Neural progenitor cell (in vitro differentiated cells): ENCODE measurements around the gene PSMC6. TPM values are rescaled to one million over a fixed set of nuclear protein-coding genes. Genes with fewer than 3 reads are reported as not detected.

ENCODE experiments used
- DNase-seq: peaks from one replicate; pipeline ENCODE4 v3.0.0-alpha.2; 2016; ENCODE audit warnings: low spot score
- H2AFZ ChIP-seq: fragments of 200-600 bp; sonication (generic); replicated peaks from 2 replicates; pipeline ENCODE4 v1.6.1; 2016; ENCODE audit warnings: antibody characterized with exemption
- H3F3A ChIP-seq: fragments of 200-600 bp; sonication (generic); 2 replicates; pipeline ENCODE4 v1.6.1; 2016; ENCODE audit warnings: antibody characterized with exemption, low read depth
- H3K27ac ChIP-seq: fragments of 200-600 bp; sonication (generic); 2 replicates; pipeline ENCODE4 v1.5.1; 2016; ENCODE audit warnings: mild to moderate bottlenecking
- H3K27me3 ChIP-seq: fragments of 200-600 bp; sonication (generic); 2 replicates; pipeline ENCODE4 v1.6.1; 2016; ENCODE audit warnings: mild to moderate bottlenecking, moderate library complexity
- H3K36me3 ChIP-seq: fragments of 200-600 bp; sonication (generic); 2 replicates; pipeline ENCODE4 v1.5.1; 2016
- H3K4me1 ChIP-seq: fragments of 200-600 bp; sonication (generic); 2 replicates; pipeline ENCODE4 v1.6.1; 2016; ENCODE audit warnings: mixed run types
- H3K4me2 ChIP-seq: fragments of 200-600 bp; sonication (generic); 2 replicates; pipeline ENCODE4 v1.6.1; 2016
- H3K4me3 ChIP-seq: fragments of 200-600 bp; sonication (generic); 2 replicates; pipeline ENCODE4 v1.5.1; 2016
- H3K79me2 ChIP-seq: fragments of 200-600 bp; sonication (generic); 2 replicates; pipeline ENCODE4 v1.6.1; 2016; ENCODE audit warnings: low read depth
- H3K9ac ChIP-seq: fragments of 200-600 bp; sonication (generic); 2 replicates; pipeline ENCODE4 v1.6.1; 2016
- H3K9me3 ChIP-seq: fragments of 200-600 bp; sonication (generic); 2 replicates; pipeline ENCODE4 v1.5.1; 2016; ENCODE audit warnings: low read depth
- H4K20me1 ChIP-seq: fragments of 200-600 bp; sonication (generic); 2 replicates; pipeline ENCODE4 v1.6.1; 2016; ENCODE audit warnings: low read depth
- H3K27ac Mint-ChIP-seq: 3 replicates; pipeline ENCODE4 v1.8.0; 2021; ENCODE audit warnings: mixed read lengths
- H3K27me3 Mint-ChIP-seq: 2 replicates; pipeline ENCODE4 v1.8.0; 2022; ENCODE audit warnings: low read depth, mild to moderate bottlenecking, inconsistent platforms, moderate library complexity, mixed read lengths; ENCODE audit not compliant: insufficient read depth
- H3K36me3 Mint-ChIP-seq: 3 replicates; pipeline ENCODE4 v1.8.0; 2021; ENCODE audit warnings: mixed read lengths
- H3K4me1 Mint-ChIP-seq: 3 replicates; pipeline ENCODE4 v1.8.0; 2021; ENCODE audit warnings: mixed read lengths
- H3K4me3 Mint-ChIP-seq: 3 replicates; pipeline ENCODE4 v1.8.0; 2021; ENCODE audit warnings: mild to moderate bottlenecking, moderate library complexity, mixed read lengths
- H3K9me3 Mint-ChIP-seq: 3 replicates; pipeline ENCODE4 v1.8.0; 2020; ENCODE audit warnings: mixed read lengths
- CTCF ChIP-seq: fragments of 200-600 bp; sonication (generic); IDR thresholded peaks from 2 replicates; pipeline ENCODE4 v1.5.1; 2017; ENCODE audit warnings: antibody characterized with exemption, mild to moderate bottlenecking
- EZH2 ChIP-seq: fragments of 200-600 bp; sonication (generic); IDR thresholded peaks from 2 replicates; pipeline ENCODE4 v1.6.1; 2017; ENCODE audit warnings: antibody characterized with exemption, mild to moderate bottlenecking, moderate library complexity
- EZH2phosphoT487 ChIP-seq: fragments of 200-600 bp; sonication (generic); IDR thresholded peaks from 2 replicates; pipeline ENCODE4 v1.6.1; 2017; ENCODE audit warnings: antibody characterized with exemption
- total RNA-seq: library from RNA; depleted of rRNA; stranded (reverse); fragments of >200 nt; gene quantifications from 2 replicates; pipeline ENCODE4 v1.2.3, GENCODE V29; 2015; ENCODE audit warnings: low replicate concordance

PSMC6 gene
- total RNA-seq, 1 donor from 2014 or later, result 265 TPM

- no peak overlapping the region for H3K27ac Mint-ChIP-seq
- TF ChIP-seq CTCF (no peak), EZH2 (no peak), EZH2phosphoT487 (no peak)
These were observed 22.6 kb downstream of the PSMC6 start for GRCh38 chr14:52729585-52729924.

GRCh38 chr14:52729925-52730708 lies 23.1 kb downstream of the PSMC6 start, which contains the start of gene STYX:
Gene STYX, plus strand, starts transcription at chr14:52730166. Its CDS starts 309 bp downstream, at chr14:52730475.
- Histone ChIP-seq H3K9ac (peak within 1 kb of the TSS; percentile 80), H3K9me3 (no peaks in the 10 kb centered on the region), H3K27ac (peak within 1 kb of the TSS; percentile 72), H3K27me3 (no peaks in the 10 kb centered on the region), H3K79me2 (peaks cover 62% of the 10 kb centered on the region), H4K20me1 (no peaks in the 10 kb centered on the region), H3F3A (peaks cover 47% of the 10 kb centered on the region), H3K4me1 (peaks cover 17% of the 10 kb centered on the region), H3K36me3 (peaks cover 14% of the 10 kb centered on the region), H2AFZ (peak within 1 kb of the TSS; percentile 48), H3K4me2 (peak within 1 kb of the TSS; percentile 93), H3K4me3 (peak within 1 kb of the TSS; percentile 90)
- peaks cover 2% of the 10 kb centered on the region for H3K9me3 Mint-ChIP-seq
- DNase-seq, result peak; percentile 100
- H3K27ac Mint-ChIP-seq, result peak within 1 kb of the TSS; percentile 89
- peaks cover 28% of the 10 kb centered on the region for H3K36me3 Mint-ChIP-seq
- peaks cover 13% of the 10 kb centered on the region for H3K4me1 Mint-ChIP-seq
- H3K27me3 Mint-ChIP-seq, result peaks cover 4% of the 10 kb centered on the region
- H3K4me3 Mint-ChIP-seq, result peak within 1 kb of the TSS; percentile 98
- TF ChIP-seq EZH2phosphoT487 (no peak), EZH2 (no peak), CTCF (peak; percentile 11)

More at GRCh38 chr14:52729585-52729924, 22.6 kb downstream of the PSMC6 start:
- H4K20me1 ChIP-seq, result no peaks in the 10 kb centered on the region
- Mint-ChIP-seq H3K27me3 (peaks cover 4% of the 10 kb centered on the region), H3K4me3 (peak overlapping the region; percentile 98), H3K4me1 (peaks cover 12% of the 10 kb centered on the region), H3K36me3 (peaks cover 27% of the 10 kb centered on the region), H3K9me3 (peaks cover 2% of the 10 kb centered on the region)
- no peak overlapping the region for H3K9ac ChIP-seq
- H3K4me3 ChIP-seq, result peak overlapping the region; percentile 37
- H3K36me3 ChIP-seq, result peaks cover 14% of the 10 kb centered on the region
- no peak overlapping the region for H3K27ac ChIP-seq
- no peaks in the 10 kb centered on the region for H3K9me3 ChIP-seq
- H3K4me1 ChIP-seq, result peaks cover 14% of the 10 kb centered on the region
- no peak for DNase-seq
- no peaks in the 10 kb centered on the region for H3K27me3 ChIP-seq
- H3F3A ChIP-seq, result peaks cover 43% of the 10 kb centered on the region
- H3K4me2 ChIP-seq, result peak overlapping the region; percentile 61
- peaks cover 56% of the 10 kb centered on the region for H3K79me2 ChIP-seq
- no peak overlapping the region for H2AFZ ChIP-seq

GRCh38 chr14:52730709-52731111 lies 23.7 kb downstream of the PSMC6 start:
- peak overlapping the region; percentile 72 for H3K27ac ChIP-seq
- Mint-ChIP-seq H3K4me1 (peaks cover 15% of the 10 kb centered on the region), H3K27me3 (peaks cover 4% of the 10 kb centered on the region), H3K4me3 (peak overlapping the region; percentile 98), H3K36me3 (peaks cover 29% of the 10 kb centered on the region), H3K27ac (peak overlapping the region; percentile 89), H3K9me3 (peaks cover 2% of the 10 kb centered on the region)
- H3K36me3 ChIP-seq, result peaks cover 13% of the 10 kb centered on the region
- H3K9me3 ChIP-seq, result no peaks in the 10 kb centered on the region
- no peak for TF ChIP-seq EZH2
- no peak for TF ChIP-seq CTCF
- no peak for TF ChIP-seq EZH2phosphoT487
- peaks cover 67% of the 10 kb centered on the region for H3K79me2 ChIP-seq
- H3K9ac ChIP-seq, result peak overlapping the region; percentile 80
- H3K27me3 ChIP-seq, result no peaks in the 10 kb centered on the region
- H4K20me1 ChIP-seq, result peaks cover 5% of the 10 kb centered on the region
- peak overlapping the region; percentile 48 for H2AFZ ChIP-seq
- H3K4me3 ChIP-seq, result peak overlapping the region; percentile 90
- DNase-seq, result no peak
- peaks cover 23% of the 10 kb centered on the region for H3K4me1 ChIP-seq
- H3F3A ChIP-seq, result peaks cover 53% of the 10 kb centered on the region
- peak overlapping the region; percentile 93 for H3K4me2 ChIP-seq
